NCI-H2196 treated with DMSO at 0.1 percent for 48 hours (cell line): ENCODE measurements around the gene CAPN7.

Experiments used
- DNase-seq: peaks from one replicate; lab custom pipeline; 2025; ENCODE audit not compliant: unreplicated experiment; lab: John Stamatoyannopoulos, UW

The CAPN7 gene

DNA sequence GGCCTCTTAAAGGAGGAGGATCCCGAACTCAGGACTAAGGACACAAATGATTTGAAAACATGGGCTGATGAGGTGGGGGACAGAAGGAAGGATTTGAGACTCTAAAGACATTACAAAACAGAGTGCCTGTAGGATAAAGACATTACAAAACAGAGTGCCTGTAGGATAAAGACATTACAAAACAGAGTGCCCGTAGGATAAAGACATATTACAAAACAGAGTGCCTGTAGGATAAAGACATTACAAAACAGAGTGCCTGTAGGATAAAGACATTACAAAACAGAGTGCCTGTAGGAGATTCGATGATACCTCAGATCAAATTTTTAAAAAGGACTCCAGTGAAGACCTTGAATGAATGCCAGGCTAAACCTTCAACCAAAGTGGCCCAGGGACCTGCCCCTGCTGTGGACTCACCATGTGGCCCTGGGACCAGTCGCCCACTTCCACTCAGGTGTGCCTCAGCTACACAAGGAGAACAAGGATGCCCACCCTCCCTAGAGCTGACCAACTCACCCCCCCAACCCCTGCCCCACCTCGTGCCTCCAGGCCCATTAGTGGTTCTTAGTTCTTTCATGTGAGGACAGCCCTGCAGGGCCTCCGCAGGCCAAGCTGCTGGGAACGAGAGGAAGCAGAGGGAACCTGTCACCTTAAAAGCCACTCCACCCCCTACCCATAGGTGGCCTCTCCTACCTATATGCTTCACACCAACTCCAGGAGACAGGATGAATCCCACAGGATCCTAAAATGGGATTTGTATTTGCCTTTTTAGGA, 66.6 kb downstream of the CAPN7 start:
- no peak for DNase-seq

DNA sequence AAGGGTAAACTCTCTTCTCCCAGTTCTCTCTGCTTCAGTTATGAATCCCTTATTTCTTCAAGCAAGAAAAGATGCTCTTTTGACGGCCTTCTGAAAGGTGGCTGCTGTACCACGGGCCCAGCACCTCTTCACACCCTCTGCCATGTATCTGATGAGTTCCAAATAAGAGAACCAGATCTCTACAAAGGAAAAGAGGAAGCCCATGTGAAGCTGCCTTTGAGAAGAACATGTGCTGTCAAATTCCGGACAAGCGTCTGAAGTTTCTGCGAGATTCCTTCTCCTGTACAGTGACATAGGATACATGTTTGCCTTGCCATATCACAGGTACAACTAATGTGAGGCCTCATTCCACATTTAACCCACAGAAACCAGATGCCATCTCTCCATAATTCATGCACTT, 67.2 kb downstream of the CAPN7 start:
- no peak for DNase-seq

DNA sequence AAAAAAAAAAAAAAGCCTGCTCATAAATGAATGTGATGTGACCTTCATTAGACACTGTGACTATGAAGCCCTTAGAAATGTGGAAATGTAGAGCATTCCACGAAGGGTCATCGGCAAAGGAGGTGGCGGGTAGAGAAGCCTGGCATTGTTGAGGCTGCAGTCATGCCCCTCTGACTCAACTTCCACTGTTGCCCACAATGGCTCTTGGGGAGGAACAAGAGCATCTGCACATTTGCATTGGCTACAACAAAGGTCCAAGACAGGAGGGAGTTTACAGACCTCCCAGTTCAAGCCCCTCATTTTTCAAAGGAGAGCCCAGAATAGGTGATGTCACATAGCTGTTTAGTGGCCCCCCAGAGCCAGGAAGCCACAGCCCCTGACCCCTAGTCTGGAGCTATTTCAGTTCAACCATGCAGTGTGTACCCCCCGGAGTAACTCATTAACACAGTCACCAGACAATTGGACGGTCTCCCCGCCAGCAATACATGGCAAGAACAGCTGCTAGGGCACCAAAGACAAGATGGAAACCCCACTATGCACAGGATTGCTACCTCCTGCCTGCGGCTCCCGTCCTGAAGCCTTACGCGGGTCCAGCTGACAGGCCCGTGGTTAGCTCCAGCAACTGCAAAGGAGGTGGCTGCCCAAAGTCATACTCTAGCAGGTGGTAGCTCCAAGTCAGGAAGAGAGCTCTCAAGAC, 70.1 kb downstream of the CAPN7 start:
- no peak for DNase-seq

DNA sequence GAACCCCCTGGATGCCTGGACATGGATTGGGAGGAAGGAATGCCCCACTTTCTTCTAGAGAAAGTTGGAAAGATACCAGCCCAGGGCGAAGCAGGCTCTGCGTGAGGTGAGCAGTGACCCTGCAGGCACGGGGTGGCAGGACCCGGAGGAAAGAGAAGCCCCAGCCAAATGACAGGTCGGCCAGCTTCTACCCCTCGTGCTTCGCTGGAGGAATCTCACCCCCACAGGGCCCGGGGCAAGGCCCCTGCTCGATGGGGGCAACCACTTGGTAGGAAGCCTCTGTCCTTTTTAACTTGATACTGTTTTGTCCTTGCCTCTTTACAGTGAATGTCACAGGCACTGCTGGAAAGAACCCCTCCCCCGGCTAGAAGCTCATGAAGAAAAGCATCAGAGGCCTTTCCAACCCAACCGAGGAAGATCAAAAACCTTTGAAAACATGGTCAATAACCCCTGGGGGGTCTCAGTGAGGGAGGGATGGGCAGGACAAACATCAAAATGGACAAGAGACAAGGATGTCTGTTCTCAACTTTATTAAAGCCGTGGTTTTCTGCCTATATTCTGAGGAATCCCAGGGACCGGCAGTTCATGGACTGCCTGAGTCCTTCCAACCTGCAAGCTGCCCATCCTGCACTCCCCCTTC, 71.9 kb downstream of the CAPN7 start:
- no peak for DNase-seq

DNA sequence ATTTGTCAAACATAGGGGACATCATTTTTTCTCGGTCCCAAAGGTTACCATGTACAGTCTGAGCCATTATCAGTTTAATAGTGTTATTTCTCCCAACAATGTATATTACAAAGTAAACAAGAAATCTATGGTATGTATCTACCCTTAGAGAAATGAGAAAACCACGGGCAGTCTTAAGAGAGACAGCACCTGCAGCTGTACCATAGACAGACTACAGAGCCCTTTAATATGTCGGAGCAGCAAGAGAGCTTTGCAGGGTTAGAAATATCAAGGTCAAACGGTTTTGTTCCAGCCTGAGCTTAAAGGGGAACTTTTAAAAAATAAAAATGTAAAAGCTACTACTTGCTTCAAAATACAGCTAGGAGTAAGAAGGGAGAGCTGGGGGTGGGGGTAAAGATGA, 73.2 kb downstream of the CAPN7 start:
- DNase-seq: no peak

DNA sequence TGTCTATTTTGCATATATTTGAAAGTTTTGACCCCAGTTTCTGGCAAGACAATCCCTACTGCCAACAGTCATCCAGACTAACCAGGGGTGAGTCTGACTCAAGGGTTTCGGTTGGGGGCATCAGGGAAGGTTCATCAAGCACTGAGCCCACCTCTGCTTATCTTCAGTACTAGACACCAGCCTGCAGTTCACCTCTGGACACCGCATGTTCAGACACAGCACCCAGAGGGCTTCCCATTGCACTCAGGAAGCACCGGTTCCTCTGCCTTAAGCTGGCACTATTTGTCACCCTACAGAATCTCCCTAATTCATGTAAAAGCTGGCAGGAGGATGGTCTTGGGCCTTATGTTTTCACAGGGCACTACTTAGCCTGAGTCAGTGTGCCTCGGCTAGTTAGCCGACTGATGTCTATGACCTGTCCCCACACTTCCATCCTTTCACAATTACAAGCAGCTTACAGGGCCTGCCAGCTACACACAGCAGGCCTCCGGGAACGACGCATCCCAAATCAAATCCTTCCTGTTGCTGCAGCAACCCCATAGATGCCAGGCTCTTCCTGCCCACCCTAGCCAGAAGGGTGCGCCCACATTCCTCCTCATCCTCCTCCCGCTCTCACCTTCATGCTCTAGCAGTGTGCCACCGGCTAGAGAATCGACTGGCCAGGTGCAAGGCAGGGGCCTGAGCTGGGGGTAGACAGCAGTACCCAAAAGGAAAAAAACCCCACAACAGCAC, 73.8 kb downstream of the CAPN7 start:
- no peak for DNase-seq

DNA sequence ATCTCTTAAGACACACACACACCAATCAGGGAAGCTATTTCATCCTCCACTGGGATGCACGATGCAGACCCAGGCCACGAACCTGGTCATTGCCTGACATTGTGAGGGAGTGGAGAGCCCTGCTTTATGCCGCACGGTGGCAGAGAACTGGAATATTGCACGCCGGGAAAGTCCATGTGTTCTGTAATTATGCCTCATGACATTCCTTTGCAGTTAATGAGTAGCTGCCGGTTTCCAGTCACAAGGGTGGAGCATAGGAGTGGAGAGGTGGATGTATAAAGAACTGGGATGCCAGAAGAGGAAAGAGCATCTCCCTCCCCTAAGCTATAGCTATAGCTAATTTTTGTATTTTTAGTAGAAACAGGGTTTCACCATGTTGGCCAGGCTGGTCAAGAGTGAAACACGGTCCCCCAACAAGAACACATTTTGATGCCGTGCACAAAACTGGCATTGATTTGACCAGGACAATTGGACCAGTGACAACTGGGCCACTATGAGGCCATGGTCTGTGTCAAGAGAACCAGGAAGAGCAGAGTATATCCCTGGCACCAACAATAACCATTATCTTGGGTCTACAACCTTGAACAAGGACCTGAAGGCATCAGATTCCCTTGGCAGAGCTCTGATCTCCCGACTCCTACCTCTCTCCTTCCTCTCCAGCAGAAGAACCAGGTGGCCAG, 74.9 kb downstream of the CAPN7 start:
- no peak for DNase-seq

DNA sequence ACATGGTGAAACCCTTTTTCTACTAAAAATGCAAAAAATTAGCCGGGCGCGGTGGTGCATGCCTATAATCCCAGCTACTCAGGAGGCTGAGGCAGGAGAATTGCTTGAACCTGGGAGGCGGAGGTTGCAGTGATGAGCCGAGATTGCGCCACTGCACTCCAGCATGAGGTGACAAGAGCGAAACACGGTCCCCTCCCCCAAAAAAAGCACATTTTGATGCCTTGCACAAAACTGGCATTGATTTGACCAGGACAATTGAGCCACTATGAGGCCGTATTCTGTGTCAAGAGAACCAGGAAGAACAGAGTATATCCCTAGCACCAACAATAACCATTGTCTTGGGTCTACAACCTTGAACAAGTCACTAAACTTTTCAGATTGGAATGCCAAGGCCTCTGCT, 75.8 kb downstream of the CAPN7 start:
- DNase-seq: no peak

DNA sequence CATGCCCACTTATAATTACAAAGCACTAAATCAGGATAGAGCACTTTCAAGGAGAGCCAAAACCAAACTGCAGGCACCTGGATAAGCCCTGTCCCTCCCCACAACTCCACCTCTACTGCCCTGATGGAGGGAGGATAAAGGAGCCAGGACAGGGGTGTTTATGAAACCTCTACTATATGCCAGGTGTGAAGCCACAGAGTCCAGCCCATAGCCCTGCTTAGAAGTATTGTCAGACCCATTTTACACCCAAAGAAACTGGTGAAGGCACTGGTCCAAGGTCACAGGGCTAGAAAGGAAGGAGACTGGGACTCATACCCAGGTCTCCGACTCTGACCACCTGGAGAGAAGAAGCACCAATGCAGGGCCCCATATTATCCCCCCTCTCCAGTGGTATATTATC, 77.7 kb downstream of the CAPN7 start:
- no peak for DNase-seq

DNA sequence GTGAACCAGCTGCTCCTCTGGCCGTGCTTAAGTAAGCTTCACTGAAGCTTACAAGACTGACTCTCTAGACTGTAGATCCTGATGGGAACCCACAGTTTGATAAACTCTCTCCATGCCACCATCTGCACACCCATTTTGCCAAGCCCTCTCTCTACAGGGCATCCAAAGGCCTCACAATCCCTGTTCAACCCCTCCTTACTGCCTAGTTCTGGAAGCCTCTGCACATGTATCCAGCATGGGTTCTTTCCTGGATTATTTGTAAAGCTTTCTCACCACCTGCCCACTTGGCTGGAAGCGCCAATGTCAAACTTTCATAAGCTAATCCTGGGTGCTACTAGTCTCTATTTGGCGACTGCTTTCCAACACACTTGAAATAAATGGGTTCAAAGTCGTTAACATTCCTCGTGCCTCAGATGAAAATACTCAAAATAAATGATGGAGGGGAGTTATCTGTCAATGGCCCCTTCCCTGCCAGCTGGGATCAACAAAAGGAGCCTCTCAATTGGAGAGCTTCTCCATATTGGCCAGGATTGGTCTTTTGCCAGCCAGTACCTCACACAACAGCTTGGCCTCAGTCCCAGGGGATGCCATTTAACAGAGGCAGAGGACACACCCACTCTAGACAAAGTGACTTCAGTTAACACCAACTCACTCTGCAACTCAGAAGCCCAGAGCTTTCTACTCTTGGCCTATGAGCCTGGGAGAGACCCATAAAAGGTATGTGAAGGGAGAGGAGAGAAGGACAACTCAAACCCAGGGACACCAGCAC, 78.3 kb downstream of the CAPN7 start:
- peak; percentile 68 for DNase-seq

DNA sequence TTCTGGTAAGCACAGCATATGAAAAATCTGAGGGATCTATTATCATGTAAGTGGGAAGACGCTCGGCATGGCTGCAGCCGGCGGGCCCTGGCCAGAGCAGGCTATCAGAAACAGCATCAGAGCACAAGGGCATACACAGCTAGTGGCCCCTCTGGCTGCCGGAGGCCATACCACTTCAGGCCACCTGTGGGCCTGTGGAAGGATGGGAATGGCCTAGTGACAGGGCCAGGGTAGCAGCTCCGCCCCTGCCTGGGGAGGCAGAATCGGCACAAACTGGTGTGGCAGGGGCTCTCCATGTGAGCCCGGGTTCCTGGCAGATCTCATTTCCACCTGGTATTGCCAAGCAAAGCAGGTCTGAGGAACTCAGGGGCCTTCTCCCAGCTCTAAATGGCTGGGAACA, 80.0 kb downstream of the CAPN7 start:
- no peak for DNase-seq

DNA sequence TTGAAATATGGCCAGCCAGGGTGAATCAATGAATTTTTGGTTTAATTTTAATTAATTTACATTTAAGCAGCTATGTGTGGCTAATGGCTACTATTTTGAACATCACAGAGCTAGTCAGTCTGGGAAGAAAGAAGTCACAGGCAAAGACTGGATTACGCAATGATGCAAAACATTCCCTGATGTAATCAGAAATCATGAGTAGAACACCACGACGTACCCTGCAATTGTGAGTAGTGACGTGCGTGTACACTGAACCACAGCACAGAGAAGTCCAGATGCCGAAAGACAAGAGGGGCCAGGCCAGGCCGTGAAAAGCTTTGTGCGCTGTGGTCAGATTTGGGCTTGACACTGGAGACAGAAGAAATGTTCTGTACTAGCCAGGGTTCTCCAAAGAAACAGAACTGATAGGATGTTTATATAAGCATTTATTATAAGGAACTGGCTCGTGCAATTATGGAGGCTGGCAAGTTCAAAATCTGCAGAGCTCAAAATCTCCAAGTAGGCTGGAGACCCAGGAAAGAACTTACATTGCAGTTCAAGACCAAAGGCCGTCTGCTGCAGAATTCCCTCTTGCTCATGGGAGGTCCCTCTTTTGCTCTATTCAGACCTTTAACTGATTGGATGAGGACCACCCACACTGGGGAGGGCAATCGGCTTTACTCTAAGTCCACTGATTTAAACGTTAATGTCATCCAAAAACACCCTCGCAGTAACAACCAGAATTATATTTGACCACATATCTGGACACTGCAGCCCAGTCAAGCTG, 81.7 kb downstream of the CAPN7 start:
- DNase-seq: no peak

DNA sequence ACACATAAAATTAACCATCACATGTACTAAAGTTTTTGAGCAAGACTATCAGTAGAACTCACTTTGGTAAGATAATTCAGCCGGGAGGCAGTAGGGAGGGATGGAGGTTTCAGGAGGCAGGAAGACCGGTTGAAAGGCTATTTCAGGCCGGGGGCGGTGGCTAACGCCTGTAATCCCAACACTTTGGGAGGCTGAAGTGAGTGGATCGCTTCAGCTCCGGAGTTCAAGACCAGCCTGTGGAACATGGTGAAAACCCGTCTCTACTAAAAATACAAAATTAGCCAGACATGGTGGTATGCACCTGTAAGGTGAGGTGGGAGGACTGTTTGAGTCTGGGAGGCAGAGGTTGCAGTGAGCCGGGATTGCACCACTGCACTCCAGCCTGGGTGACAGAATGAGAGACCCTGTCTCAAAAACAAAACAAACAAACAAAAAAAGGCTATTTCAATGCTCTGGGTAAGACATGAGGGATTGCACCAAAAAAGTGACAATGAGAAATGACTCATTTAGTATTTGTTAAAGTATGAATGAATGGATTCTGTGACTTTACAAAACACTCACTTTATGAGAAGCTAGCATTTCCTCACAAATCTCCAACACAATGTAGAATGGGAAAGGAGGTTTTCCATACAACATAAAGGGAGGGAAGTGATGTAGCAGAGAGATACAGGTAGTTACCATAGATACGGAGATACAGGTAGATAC, 82.4 kb downstream of the CAPN7 start:
- DNase-seq: no peak

DNA sequence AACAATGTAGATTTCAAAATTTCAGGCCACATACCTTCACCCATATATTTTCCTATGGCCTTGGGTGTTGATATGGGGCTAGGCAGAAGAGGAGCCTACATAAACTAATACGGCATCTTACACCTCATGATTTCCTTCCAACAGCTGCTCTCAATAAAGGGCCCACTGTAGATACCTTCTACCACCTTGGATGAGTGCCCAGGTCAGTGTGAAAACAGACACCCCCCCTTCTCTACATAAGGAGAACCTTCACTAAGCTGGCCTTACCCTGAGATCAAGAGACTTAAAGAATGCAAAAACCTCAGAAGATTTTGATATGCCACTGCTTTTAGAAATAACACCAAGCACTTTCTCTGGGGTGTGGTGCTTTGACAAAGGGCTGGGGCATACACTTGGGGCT, 83.6 kb downstream of the CAPN7 start:
- no peak for DNase-seq

DNA sequence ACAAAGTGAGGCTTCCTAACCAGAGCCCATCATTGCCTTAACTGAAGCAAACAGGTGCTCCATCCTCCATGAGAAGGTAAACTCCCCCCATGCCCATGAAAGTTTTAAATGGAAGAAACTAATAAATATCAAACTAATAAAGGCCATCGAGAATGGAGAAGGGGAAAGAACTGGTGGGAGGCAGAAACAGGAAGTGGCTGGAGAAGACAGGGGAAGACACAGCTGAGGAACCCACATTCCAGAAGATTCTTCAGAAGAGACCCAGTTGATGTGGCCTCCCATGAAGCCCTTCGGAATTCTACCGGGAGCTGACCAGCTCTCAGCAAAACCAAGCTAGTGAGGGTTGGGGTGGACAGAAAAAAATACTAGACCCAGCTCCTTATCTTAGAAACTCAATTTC, 84.7 kb downstream of the CAPN7 start:
- DNase-seq: no peak

DNA sequence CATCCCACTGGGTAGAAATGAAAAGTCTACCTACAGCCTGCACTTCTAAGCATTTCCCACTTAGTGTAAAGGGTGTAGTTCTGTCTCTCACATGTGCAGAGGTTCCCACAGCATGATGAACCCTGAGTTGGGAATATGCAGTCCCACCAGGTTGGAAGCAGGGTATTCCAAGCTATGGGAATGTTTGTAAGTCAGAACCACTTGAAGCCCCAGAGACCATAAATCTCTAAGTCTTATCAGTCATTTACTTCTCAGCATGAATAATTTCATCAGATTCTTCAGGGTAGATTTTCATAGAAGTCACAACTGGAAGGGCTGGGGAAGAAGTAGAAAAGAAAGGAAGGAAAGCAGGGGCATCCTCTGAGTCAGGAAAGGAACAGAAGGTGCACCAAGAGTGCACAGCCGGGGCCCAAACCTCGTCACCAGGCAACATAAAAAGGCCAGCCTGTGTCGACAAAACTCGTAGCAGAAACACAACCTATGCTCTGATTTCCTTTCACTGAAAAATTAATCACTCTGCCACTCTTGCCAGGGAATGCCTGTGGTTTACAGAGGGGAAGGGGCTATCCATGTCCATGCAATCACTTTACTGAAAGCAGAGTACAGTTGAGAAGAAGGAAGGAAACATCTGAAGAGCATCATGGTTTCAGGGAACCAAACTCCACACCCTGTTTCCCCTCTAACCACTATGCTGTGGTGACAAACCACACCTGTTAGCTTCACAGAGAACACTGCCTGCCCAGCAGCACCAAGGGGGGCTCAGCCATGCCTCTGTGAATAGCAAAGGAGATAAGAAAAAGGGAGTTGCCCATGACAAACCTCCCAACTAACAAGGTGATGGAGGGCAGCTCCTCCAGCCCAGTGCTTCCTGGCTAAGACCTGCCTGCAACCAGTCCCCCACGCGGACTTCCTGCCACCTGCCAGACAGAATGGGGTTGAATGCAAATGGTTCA, 85.8 kb downstream of the CAPN7 start:
- no peak for DNase-seq

DNA sequence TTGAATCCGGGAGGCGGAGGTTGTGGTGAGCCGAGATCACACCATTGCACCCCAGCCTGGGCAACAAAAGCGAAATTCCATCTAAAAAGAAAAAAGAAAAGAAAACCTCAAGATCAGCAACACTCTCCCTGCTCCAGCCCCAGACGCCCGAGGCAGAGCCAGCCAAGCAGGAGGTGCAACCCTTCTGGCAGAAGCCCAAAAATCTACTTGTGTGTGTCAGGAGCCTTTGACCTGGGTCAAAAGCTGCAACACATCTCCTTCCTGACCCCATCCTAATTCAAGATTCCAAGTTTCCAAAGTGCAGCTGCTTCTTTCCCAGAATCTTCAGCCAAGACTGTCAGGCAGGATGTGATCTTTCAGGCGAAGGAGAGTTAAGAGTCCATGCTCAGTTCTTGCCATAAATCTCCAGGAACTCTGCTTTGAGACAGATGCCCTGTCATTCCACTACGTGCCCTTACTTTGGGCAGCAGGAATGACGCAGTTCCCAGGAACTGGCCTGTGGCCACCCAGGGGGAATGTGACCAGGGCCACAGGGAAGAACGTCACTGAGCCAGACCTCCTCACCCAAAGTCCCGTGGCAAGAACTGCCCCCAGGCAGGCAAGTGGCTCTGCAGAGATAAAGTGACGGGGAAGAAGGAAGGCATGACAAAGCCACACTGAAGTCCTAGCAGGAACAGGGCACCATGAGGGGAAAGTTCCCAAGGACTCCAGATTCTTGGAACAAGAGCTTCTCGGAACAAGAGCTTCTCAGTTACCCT, 86.9 kb downstream of the CAPN7 start:
- DNase-seq: no peak
